Heart left ventricle (tissue), 16 donors: ENCODE data around the gene PSD4. TPM values are rescaled to one million over a fixed set of nuclear protein-coding genes. Genes with fewer than 3 reads are reported as not detected.
A peak's percentile ranks its signal among the peaks of the same experiment; 100 is the strongest.

Experiments used
- ATAC-seq, 4 donors: fragments of 200-7000 bp; cut with Tn5 transposase; one replicate each; pipeline ENCODE4 v1.9.1; 2020 to 2022; ENCODE audit warnings: moderate library complexity in 4 of 4, mild to moderate bottlenecking in 3 of 4, moderate number of reproducible peaks in 1 of 4
- DNase-seq, 5 donors: peaks; one replicate each; pipeline ENCODE4 v3.0.0-alpha.2; 2020
- H3K27ac ChIP-seq, 12 donors: fragments of 200-600 bp; sonication (generic) in 4 of 12; one replicate each; pipeline versions ENCODE4 v1.5.0 to v1.8.0; 2016 to 2022; ENCODE audit warnings: mild to moderate bottlenecking in 2 of 12
- H3K27me3 ChIP-seq, 9 donors: fragments of 200-600 bp; sonication (generic) in 2 of 9; one replicate each; pipeline versions ENCODE4 v1.5.1 to v1.8.0; 2016 to 2022; ENCODE audit warnings: mild to moderate bottlenecking in 3 of 9
- H3K36me3 ChIP-seq, 9 donors: fragments of 200-600 bp; sonication (generic) in 2 of 9; one replicate each; pipeline versions ENCODE4 v1.5.0 to v1.8.0; 2018 to 2022; ENCODE audit warnings: mild to moderate bottlenecking in 2 of 9
- H3K4me1 ChIP-seq, 12 donors: fragments of 200-600 bp; sonication (generic) in 4 of 12; one replicate each; pipeline versions ENCODE4 v1.5.0 to v1.8.0; 2016 to 2022; ENCODE audit warnings: mild to moderate bottlenecking in 3 of 12
- H3K4me3 ChIP-seq, 12 donors: fragments of 200-600 bp; sonication (generic) in 4 of 12; one replicate each; pipeline versions ENCODE4 v1.5.0 to v1.8.0; 2017 to 2022; ENCODE audit warnings: mild to moderate bottlenecking in 9 of 12, moderate library complexity in 4 of 12
- H3K9me3 ChIP-seq, 12 donors: fragments of 200-600 bp; sonication (generic) in 4 of 12; one replicate each; pipeline versions ENCODE4 v1.5.0 to v1.8.0; 2016 to 2022; ENCODE audit warnings: mild to moderate bottlenecking in 1 of 12
- POLR2A ChIP-seq, 2 donors: fragments of 450-650 bp; IDR thresholded peaks; one replicate each; pipeline ENCODE4 v1.6.1; 2017; ENCODE audit warnings: antibody characterized with exemption in 2 of 2, mild to moderate bottlenecking in 2 of 2, moderate library complexity in 2 of 2
- WGBS, 4 donors: extraction: QIAGEN DNeasy Blood & Tissue Kit in 2 of 4; methylation state at CpG; one replicate each; pipeline versions ENCODE4 v1.1.5 to v1.1.7; 2013 to 2018; 5-methylcytosine and 5-hydroxymethylcytosine counted together
- intact Hi-C, 10 donors: fragments of 100-400 bp; cut with DNase I; formaldehyde crosslinking; loops; one replicate each; pipeline versions ENCODE4 v1.11.1 to v1.14.2; 2022
- polyA plus RNA-seq, 2 donors: library from polyadenylated mRNA; stranded (reverse); fragments of 200-250 nt; gene quantifications; one replicate each; pipeline ENCODE4 v1.2.3, GENCODE V29; 2013
- total RNA-seq, 9 donors: library from RNA; depleted of rRNA in 2 of 9; stranded (reverse); fragments of >200 nt in 2 of 9; fragmentation: NEBNext Ultra II Directional in 3 of 9; extraction: Animal tissue kit (Norgen Biotek cat#: 25700) in 3 of 9; gene quantifications; one replicate each; pipeline versions ENCODE4 v1.1.0 to v1.2.4, GENCODE V29; 2016 to 2023
- TF ChIP-seq, protein P1 (sequence below), 12 donors: fragments of 200-600 bp; sonication (generic) in 4 of 12; IDR thresholded peaks; one replicate each; pipeline versions ENCODE4 v1.5.0 to v1.8.0; 2018 to 2022; ENCODE audit warnings: antibody characterized with exemption in 12 of 12, mild to moderate bottlenecking in 5 of 12
- donor health status: ischemic (EF 13 %, LVEDD 7.1; RV severe dilation, severe dysfunction).
- donor health status: healthy with polysubstance abuse.
- donor health status: DM: no; HTN: yes; CAD: no.
- donor health status: DM: no; HTN: no; CAD: no.
- donor health status: ischemic (EF 25% LVEDD 6.9; RV normal size, moderate dysfunction).
- donor health status: ischemic (EF 25% LVEDD 5.7; RV mildly dilated, moderate dysfunction).
- donor health status: healthy.
- donor health status: DM: yes; HTN: yes; CAD: no.
- donor health status: ischemic (EF 35%, LVEDD 5.7; RV mildly dilated, moderate dysfunction).
- donor health status: nonischemic (EF 11% LVEDD 7.7; RV severe dilation, severe dysfunction).
- donor health status: DM: yes; HTN: yes; CAD: no.
- donor health status: PGD.
- donor health status: ischemic (EF 29% LVEDD 5.4; RV normal size, mild dysfunction).
- donor health status: nonischemic (EF 23%, LVEDD 6.1; RV moderate dilation, normal function).

Gene PSD4
- total and polyA plus RNA-seq, 11 donors, result 0.65 to 23.4 (median 1.9) TPM

DNA sequence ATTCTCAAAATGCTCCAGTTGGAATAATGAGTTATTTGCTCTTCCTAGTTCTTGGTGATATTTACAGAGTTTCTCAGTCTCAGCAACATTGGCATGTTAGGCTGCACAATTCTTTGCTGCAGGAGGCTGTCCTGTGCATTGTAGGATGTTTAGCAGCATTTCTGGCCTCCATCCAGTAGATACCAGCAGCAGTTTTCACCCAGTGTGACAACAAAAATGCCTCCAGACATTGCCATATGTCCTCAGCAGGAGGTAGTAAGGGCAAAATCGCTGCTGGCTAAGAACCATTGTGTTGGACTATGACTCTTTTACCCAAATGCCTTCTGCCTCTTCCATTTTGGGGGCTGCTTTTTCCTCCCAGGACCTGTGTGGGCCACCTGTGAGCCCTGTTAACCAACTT lies 54.6 kb downstream of the PSD4 start:
- Histone ChIP-seq H3K4me1 (peaks cover 0 to 24% (median 4%) of the 10 kb centered on the region in 12 donors), H3K9me3 (no peaks in the 10 kb centered on the region), H3K27ac (no peak overlapping the region), H3K4me3 (no peak overlapping the region), H3K36me3 (no peaks in the 10 kb centered on the region), H3K27me3 (no peaks in the 10 kb centered on the region)
- TF ChIP-seq POLR2A (IDR thresholded peaks at IDR 0.05), result no peak
- TF ChIP-seq, protein P1, sequence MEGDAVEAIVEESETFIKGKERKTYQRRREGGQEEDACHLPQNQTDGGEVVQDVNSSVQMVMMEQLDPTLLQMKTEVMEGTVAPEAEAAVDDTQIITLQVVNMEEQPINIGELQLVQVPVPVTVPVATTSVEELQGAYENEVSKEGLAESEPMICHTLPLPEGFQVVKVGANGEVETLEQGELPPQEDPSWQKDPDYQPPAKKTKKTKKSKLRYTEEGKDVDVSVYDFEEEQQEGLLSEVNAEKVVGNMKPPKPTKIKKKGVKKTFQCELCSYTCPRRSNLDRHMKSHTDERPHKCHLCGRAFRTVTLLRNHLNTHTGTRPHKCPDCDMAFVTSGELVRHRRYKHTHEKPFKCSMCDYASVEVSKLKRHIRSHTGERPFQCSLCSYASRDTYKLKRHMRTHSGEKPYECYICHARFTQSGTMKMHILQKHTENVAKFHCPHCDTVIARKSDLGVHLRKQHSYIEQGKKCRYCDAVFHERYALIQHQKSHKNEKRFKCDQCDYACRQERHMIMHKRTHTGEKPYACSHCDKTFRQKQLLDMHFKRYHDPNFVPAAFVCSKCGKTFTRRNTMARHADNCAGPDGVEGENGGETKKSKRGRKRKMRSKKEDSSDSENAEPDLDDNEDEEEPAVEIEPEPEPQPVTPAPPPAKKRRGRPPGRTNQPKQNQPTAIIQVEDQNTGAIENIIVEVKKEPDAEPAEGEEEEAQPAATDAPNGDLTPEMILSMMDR (IDR thresholded peaks at IDR 0.05), result no peak
- intact Hi-C loops, result no loop called here
- no peak for DNase-seq
- 85 to 100% (median 89%) methylated on average over 1 of the region's 1 CpG for WGBS, 4 donors
- no peak for ATAC-seq

DNA sequence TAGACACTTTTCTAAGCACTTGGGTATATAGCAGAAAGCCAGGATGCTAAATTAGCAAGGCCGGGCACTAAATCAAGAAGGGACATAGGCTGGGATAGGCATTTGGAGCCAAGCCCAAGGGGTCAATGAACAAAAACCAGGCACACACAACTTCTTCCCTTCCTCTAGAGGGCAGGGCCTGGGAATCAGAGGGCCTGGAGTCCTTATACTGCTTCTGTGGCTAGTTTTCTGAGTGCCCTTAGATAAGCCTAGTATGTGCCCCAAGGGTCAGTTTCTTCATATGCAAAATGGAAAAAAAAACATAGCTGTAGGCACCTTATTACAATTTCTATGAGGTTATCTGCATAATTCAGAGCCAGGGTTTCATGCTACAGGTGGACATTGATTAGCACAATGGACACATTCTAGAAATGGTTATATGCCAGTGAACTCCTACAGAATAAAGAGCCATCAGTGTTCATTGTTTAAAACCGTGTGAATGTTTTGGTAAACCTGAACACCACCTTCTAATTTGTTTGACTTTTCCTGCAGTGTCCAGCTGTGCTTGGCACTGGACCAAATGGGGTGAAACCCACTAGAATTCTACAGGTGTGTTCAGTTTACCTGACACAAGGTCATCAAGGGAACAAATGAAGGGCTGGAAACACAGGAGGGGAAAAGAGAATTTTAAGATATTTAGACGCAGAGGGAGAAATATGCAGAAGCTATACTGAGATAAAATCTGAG lies 55.4 kb downstream of the PSD4 start:
- ATAC-seq (no peak), DNase-seq (no peak)
- Histone ChIP-seq H3K4me1 (peaks cover 0 to 24% (median 4%) of the 10 kb centered on the region in 12 donors), H3K27me3 (no peaks in the 10 kb centered on the region), H3K36me3 (no peaks in the 10 kb centered on the region), H3K4me3 (no peak overlapping the region), H3K9me3 (no peaks in the 10 kb centered on the region), H3K27ac (no peak overlapping the region)
- WGBS, 4 donors, result 60 to 73% (median 65%) methylated on average over 3 of the region's 3 CpGs
- intact Hi-C loops, result no loop called here
- no peak for TF ChIP-seq POLR2A (IDR thresholded peaks at IDR 0.05)
- TF ChIP-seq, protein P1 (IDR thresholded peaks at IDR 0.05), result peak in 1 of 12 donors; percentile 3

DNA sequence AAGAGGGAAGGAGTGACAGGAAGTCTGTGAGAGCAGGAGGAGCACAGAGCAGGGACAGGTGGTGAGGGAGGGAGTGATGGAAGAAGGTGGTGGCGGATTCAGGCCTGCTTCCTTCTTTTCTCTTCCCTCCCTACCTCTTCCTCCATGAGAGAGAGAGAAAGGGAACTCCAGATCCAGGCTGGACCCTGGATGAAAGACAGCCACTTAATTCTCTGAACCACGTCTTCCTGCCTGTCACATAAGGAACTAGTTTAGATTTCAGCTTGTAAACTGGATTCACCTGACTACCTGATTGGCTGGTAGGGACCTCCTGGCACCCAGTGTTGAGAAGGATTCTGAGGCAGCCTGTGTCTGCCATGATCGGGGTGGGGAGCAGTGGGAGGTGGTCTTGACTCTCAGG lies 56.0 kb downstream of the PSD4 start:
- DNase-seq, result no peak
- WGBS, 4 donors, result 84 to 95% (median 87%) methylated on average over 3 of the region's 3 CpGs
- Histone ChIP-seq H3K27ac (peak overlapping the region in 2 of 12 donors; percentile 43 to 72), H3K4me3 (no peak overlapping the region), H3K36me3 (no peaks in the 10 kb centered on the region), H3K9me3 (no peaks in the 10 kb centered on the region), H3K27me3 (no peaks in the 10 kb centered on the region), H3K4me1 (peaks cover 0 to 24% (median 4%) of the 10 kb centered on the region in 12 donors)
- no peak for ATAC-seq
- intact Hi-C loops, result no loop called here
- TF ChIP-seq, protein P1 (IDR thresholded peaks at IDR 0.05), result no peak

DNA sequence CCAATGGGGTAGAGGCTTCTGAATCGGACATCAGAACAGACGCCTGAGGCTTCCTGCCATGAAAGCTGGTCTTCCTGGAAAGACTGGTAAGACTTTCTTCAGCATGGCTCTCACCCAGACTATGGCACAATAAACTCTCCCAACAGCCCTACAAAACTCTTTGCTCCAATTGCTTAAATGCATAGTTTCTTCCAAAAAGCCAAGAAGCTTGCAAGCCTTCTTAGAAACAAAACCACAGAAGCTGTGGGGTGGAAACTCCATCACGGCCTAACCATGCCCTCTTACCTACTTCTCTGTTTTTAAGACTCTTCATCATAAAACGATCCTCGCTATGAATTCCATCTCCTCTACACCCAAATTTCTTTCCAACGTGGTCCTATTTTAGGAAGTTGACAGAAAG lies 56.8 kb downstream of the PSD4 start:
- intact Hi-C loops, result no loop called here
- Histone ChIP-seq H3K27me3 (no peaks in the 10 kb centered on the region), H3K4me3 (no peak overlapping the region), H3K9me3 (no peaks in the 10 kb centered on the region), H3K4me1 (peaks cover 0 to 24% (median 4%) of the 10 kb centered on the region in 12 donors), H3K27ac (peak overlapping the region in 4 of 12 donors; percentile 32 to 72 (median 47)), H3K36me3 (no peaks in the 10 kb centered on the region)
- DNase-seq (no peak), ATAC-seq (no peak)
- TF ChIP-seq, protein P1 (IDR thresholded peaks at IDR 0.05), result no peak
- no peak for TF ChIP-seq POLR2A (IDR thresholded peaks at IDR 0.05)
- 70 to 79% (median 71%) methylated on average over 6 of the region's 6 CpGs for WGBS, 4 donors
